NK-92 (cell line): Measurements from ENCODE around the gene GNRH2.
"Not testable (repeated sequence)": the region's sequence is repeated elsewhere in the genome, so short reads cannot be mapped to it uniquely, and the experiment has no call there.

Experiments used
- DNase-seq: peaks from one replicate; lab custom pipeline; 2025; ENCODE audit not compliant: unreplicated experiment; lab: John Stamatoyannopoulos, UW

Gene GNRH2

GRCh38 chr20:3072530-3073250, 29.3 kb downstream of the GNRH2 start:
- DNase-seq = no peak

- DNase-seq = not testable (repeated sequence)
Measured at GRCh38 chr20:3073251-3073643, 29.8 kb downstream of the GNRH2 start.

- no peak for DNase-seq
Measured at GRCh38 chr20:3074812-3075211, 31.4 kb downstream of the GNRH2 start.

- DNase-seq = not testable (repeated sequence)
Measured at GRCh38 chr20:3075315-3075714, 31.9 kb downstream of the GNRH2 start.

- DNase-seq = no peak
Measured at GRCh38 chr20:3077618-3078134, 34.3 kb downstream of the GNRH2 start.

- DNase-seq = no peak
Measured at GRCh38 chr20:3080939-3081388, 37.5 kb downstream of the GNRH2 start.

GRCh38 chr20:3081641-3082040, 38.2 kb downstream of the GNRH2 start:
- no peak for DNase-seq

GRCh38 chr20:3082306-3082951, 39.0 kb downstream of the GNRH2 start:
- DNase-seq = no peak

- DNase-seq = no peak
Measured at GRCh38 chr20:3082955-3083952, 39.8 kb downstream of the GNRH2 start.

- no peak for DNase-seq
Measured at GRCh38 chr20:3084283-3084985, 41.0 kb downstream of the GNRH2 start, which contains the start of gene AVP. Gene AVP (minus strand): TSS chr20:3084724. CDS start chr20:3084674, 50 bp downstream.

GRCh38 chr20:3084986-3085360, 41.6 kb downstream of the GNRH2 start:
- no peak for DNase-seq

GRCh38 chr20:3085571-3086072, 42.2 kb downstream of the GNRH2 start:
- DNase-seq = no peak

GRCh38 chr20:3088031-3088430, 44.6 kb downstream of the GNRH2 start:
- no peak for DNase-seq

- no peak for DNase-seq
Measured at GRCh38 chr20:3090565-3090964, 47.1 kb downstream of the GNRH2 start.

- no peak for DNase-seq
Measured at GRCh38 chr20:3092611-3093379, 49.4 kb downstream of the GNRH2 start.

GRCh38 chr20:3093861-3094361, 50.5 kb downstream of the GNRH2 start:
- DNase-seq = no peak

GRCh38 chr20:3094848-3095629, 51.6 kb downstream of the GNRH2 start:
- DNase-seq = no peak
